ENCODE measurements around the gene GSTA1.
"Not testable (repeated sequence)": the region's sequence is repeated elsewhere in the genome, so short reads cannot be mapped to it uniquely, and the experiment has no call there.

GSTA1 gene

GRCh38 chr6:52753137-52753536 is 50.5 kb downstream of the GSTA1 start:
- not testable (repeated sequence) for DNase-seq

GRCh38 chr6:52752310-52752709 is 51.3 kb downstream of the GSTA1 start:
- DNase-seq = no peak

GRCh38 chr6:52749556-52750152 is 54.0 kb downstream of the GSTA1 start:
- no peak for DNase-seq

GRCh38 chr6:52747301-52747700 is 56.3 kb downstream of the GSTA1 start:
- DNase-seq = not testable (repeated sequence)

- no peak for DNase-seq
Measured at GRCh38 chr6:52746213-52746612, 57.4 kb downstream of the GSTA1 start.

- no peak for DNase-seq
Measured at GRCh38 chr6:52745764-52746201, 57.8 kb downstream of the GSTA1 start.

- no peak for DNase-seq
Measured at GRCh38 chr6:52741872-52742271, 61.7 kb downstream of the GSTA1 start.

Measured in MV-4-11 (cell line).